ENCODE data around the gene SLC9A9. TPM values are rescaled to one million over a fixed set of nuclear protein-coding genes. Genes with fewer than 3 reads are reported as not detected.

SLC9A9 gene
- total RNA-seq, 1 experiment from 2014 or later, result not detected

- H3K27ac Mint-ChIP-seq (ENCODE audit: unreplicated experiment), result no peak overlapping the region
- BruUV-seq (replicated peaks), result no TSS peak
Observed at GRCh38 chr3:143576568-143577270, 271.5 kb downstream of the SLC9A9 start.

GRCh38 chr3:143574933-143575332 lies 273.3 kb downstream of the SLC9A9 start:
- ChIA-PET POLR2A (no interaction called here), CTCF (no interaction called here)
- no peak for TF ChIP-seq CTCF (IDR thresholded peaks at IDR 0.05; ENCODE audit: insufficient read depth in 1 of 2, low read depth in 1 of 2, low read length in 1 of 2, severe bottlenecking in 1 of 2, unreplicated experiment in 1 of 2)
- BruUV-seq (replicated peaks), result no TSS peak
- H3K27ac Mint-ChIP-seq (ENCODE audit: unreplicated experiment), result no peak overlapping the region
- Histone ChIP-seq H3K9me3 (no peaks in the 10 kb centered on the region), H3K36me3 (ENCODE audit: control insufficient read depth, insufficient read depth, low read length) (no peaks in the 10 kb centered on the region), H3K4me3 (ENCODE audit: low read depth, low read length) (no peak overlapping the region), H3K4me1 (no peaks in the 10 kb centered on the region), H3K27me3 (replicated peaks; ENCODE audit: control insufficient read depth, insufficient read depth, low read length) (no peaks in the 10 kb centered on the region)
- no peaks in the 10 kb centered on the region for H3K36me3 Mint-ChIP-seq (ENCODE audit: insufficient read depth, unreplicated experiment)
- peaks cover 3% of the 10 kb centered on the region for H3K27me3 Mint-ChIP-seq (ENCODE audit: insufficient read depth, unreplicated experiment)
- H3K4me3 Mint-ChIP-seq (ENCODE audit: unreplicated experiment), result no peak overlapping the region
- H3K4me1 Mint-ChIP-seq (ENCODE audit: low read depth, unreplicated experiment), result no peaks in the 10 kb centered on the region
- H3K9me3 Mint-ChIP-seq (ENCODE audit: unreplicated experiment), result no peaks in the 10 kb centered on the region
- DNase-seq, result no peak
- intact Hi-C loops (cut with micrococcal nuclease; ENCODE audit: unreplicated experiment), result no loop called here

More at GRCh38 chr3:143576568-143577270, 271.5 kb downstream of the SLC9A9 start:
- Mint-ChIP-seq H3K36me3 (ENCODE audit: insufficient read depth, unreplicated experiment) (no peaks in the 10 kb centered on the region), H3K9me3 (ENCODE audit: unreplicated experiment) (no peaks in the 10 kb centered on the region), H3K4me1 (ENCODE audit: low read depth, unreplicated experiment) (no peaks in the 10 kb centered on the region), H3K4me3 (ENCODE audit: unreplicated experiment) (no peak overlapping the region), H3K27me3 (ENCODE audit: insufficient read depth, unreplicated experiment) (peaks cover 6% of the 10 kb centered on the region)
- Histone ChIP-seq H3K4me1 (no peaks in the 10 kb centered on the region), H3K9me3 (no peaks in the 10 kb centered on the region), H3K27me3 (replicated peaks; ENCODE audit: control insufficient read depth, insufficient read depth, low read length) (no peaks in the 10 kb centered on the region), H3K4me3 (ENCODE audit: low read depth, low read length) (no peak overlapping the region), H3K36me3 (ENCODE audit: control insufficient read depth, insufficient read depth, low read length) (no peaks in the 10 kb centered on the region)
- CTCF ChIA-PET, result no interaction called here
- TF ChIP-seq CTCF (IDR thresholded peaks at IDR 0.05; ENCODE audit: insufficient read depth in 1 of 2, low read depth in 1 of 2, low read length in 1 of 2, severe bottlenecking in 1 of 2, unreplicated experiment in 1 of 2), result no peak
- intact Hi-C loops (cut with micrococcal nuclease; ENCODE audit: unreplicated experiment), result no loop called here
- no peak for DNase-seq
- POLR2A ChIA-PET, result no interaction called here

GRCh38 chr3:143573610-143574303 lies 274.5 kb downstream of the SLC9A9 start:
- Histone ChIP-seq H3K4me3 (ENCODE audit: low read depth, low read length) (no peak overlapping the region), H3K4me1 (no peaks in the 10 kb centered on the region), H3K27me3 (replicated peaks; ENCODE audit: control insufficient read depth, insufficient read depth, low read length) (no peaks in the 10 kb centered on the region), H3K9me3 (no peaks in the 10 kb centered on the region), H3K36me3 (ENCODE audit: control insufficient read depth, insufficient read depth, low read length) (no peaks in the 10 kb centered on the region)
- no peak overlapping the region for H3K4me3 Mint-ChIP-seq (ENCODE audit: unreplicated experiment)
- no peak for TF ChIP-seq CTCF (IDR thresholded peaks at IDR 0.05; ENCODE audit: insufficient read depth in 1 of 2, low read depth in 1 of 2, low read length in 1 of 2, severe bottlenecking in 1 of 2, unreplicated experiment in 1 of 2)
- H3K27ac Mint-ChIP-seq (ENCODE audit: unreplicated experiment), result no peak overlapping the region
- no peaks in the 10 kb centered on the region for H3K4me1 Mint-ChIP-seq (ENCODE audit: low read depth, unreplicated experiment)
- H3K9me3 Mint-ChIP-seq (ENCODE audit: unreplicated experiment), result no peaks in the 10 kb centered on the region
- no peaks in the 10 kb centered on the region for H3K36me3 Mint-ChIP-seq (ENCODE audit: insufficient read depth, unreplicated experiment)
- no peak for DNase-seq
- POLR2A ChIA-PET, result no interaction called here
- intact Hi-C loops (cut with micrococcal nuclease; ENCODE audit: unreplicated experiment), result no loop called here
- H3K27me3 Mint-ChIP-seq (ENCODE audit: insufficient read depth, unreplicated experiment), result peaks cover 3% of the 10 kb centered on the region
- BruUV-seq (replicated peaks), result no TSS peak
- CTCF ChIA-PET, result no interaction called here
